HCT116 (cell line): Measurements from ENCODE around the gene CLCA2. TPM values are rescaled to one million over a fixed set of nuclear protein-coding genes. Genes with fewer than 3 reads are reported as not detected.

Experiments
- ATAC-seq: fragments of 200-7000 bp; cut with Tn5 transposase; 2 replicates; pipeline ENCODE4 v1.9.1; 2020; ENCODE audit warnings: mild to moderate bottlenecking, moderate library complexity
- BruUV-seq: library from RNA; stranded (reverse); fragments of 400-500 nt; replicated peaks from 2 replicates; lab custom pipeline; 2021; lab: Mats Ljungman, UMichigan
- CTCF ChIA-PET: fragments of 300-600 bp; sonication (Branson Sonifier 250); formaldehyde crosslinking; loops from one replicate; lab custom pipeline; 2021; ENCODE audit warnings: antibody characterized with exemption; lab: Charles Lee
- POLR2A ChIA-PET: fragments of 300-600, 350-600 bp; sonication (Branson Sonifier 250); formaldehyde crosslinking; loops from one replicate; lab custom pipeline; 2021; ENCODE audit warnings: antibody characterized with exemption; lab: Charles Lee
- RAD21 ChIA-PET, 2 experiments: fragments of 300-600 bp; sonication (Branson Sonifier 250); formaldehyde crosslinking; loops; one replicate each; lab custom pipeline; 2023; ENCODE audit warnings: low total read pairs in 2 of 2; ENCODE audit not compliant: uncharacterized antibody in 2 of 2, unreplicated experiment in 2 of 2, low non-redundant PET in 1 of 2; lab: Charles Lee
- DNase-seq: peaks from one replicate; pipeline ENCODE4 v3.0.0-alpha.2; 2010; ENCODE audit warnings: low read depth, low spot score
- H2AFZ ChIP-seq: fragments of 200-600 bp; shearing (Covaris generic), sonication (generic); 2 replicates; pipeline ENCODE4 v1.6.1; 2017; ENCODE audit warnings: low read depth, mixed run types, mixed read lengths, antibody characterized with exemption, low read length; ENCODE audit not compliant: poor library complexity, severe bottlenecking
- H3K27ac ChIP-seq: 2 replicates; pipeline ENCODE4 v1.5.1; 2012; ENCODE audit warnings: low read depth, low read length
- H3K27me3 ChIP-seq: fragments of 200-600 bp; sonication (generic); 2 replicates; pipeline ENCODE4 v1.6.1; 2016; ENCODE audit warnings: mixed run types, low read length, mixed read lengths; ENCODE audit not compliant: insufficient read depth
- H3K36me3 ChIP-seq, 2 experiments: fragments of 200-500 bp in 1 of 2; fragments of 200-600 bp in 1 of 2; sonication (Bioruptor generic) in 1 of 2; sonication (generic) in 1 of 2; 2 replicates each; pipeline versions ENCODE4 v1.5.1 to v1.6.1; 2014 to 2016; ENCODE audit warnings: low read length in 2 of 2, inconsistent platforms in 1 of 2, mixed read lengths in 1 of 2, mixed run types in 1 of 2; ENCODE audit not compliant: insufficient read depth in 2 of 2, control insufficient read depth in 1 of 2
- H3K4me1 ChIP-seq, 2 experiments: fragments of 200-600 bp in 1 of 2; sonication (generic) in 1 of 2; 2 replicates each; pipeline versions ENCODE4 v1.5.1 to v1.6.1; 2012 to 2017; ENCODE audit warnings: low read length in 2 of 2, inconsistent platforms in 1 of 2, mild to moderate bottlenecking in 1 of 2, mixed read lengths in 1 of 2, mixed run types in 1 of 2, moderate library complexity in 1 of 2; ENCODE audit not compliant: insufficient read depth in 2 of 2, control insufficient read depth in 1 of 2
- H3K4me2 ChIP-seq: fragments of 200-600 bp; sonication (generic); 2 replicates; pipeline ENCODE4 v1.6.1; 2017; ENCODE audit warnings: mixed run types, low read length, mixed read lengths
- H3K4me3 ChIP-seq, 2 experiments: fragments of 200-600 bp in 1 of 2; sonication (generic) in 1 of 2; replicated peaks in 1 of 2; 2 replicates each; pipeline ENCODE4 v1.5.1; 2011 to 2016; ENCODE audit warnings: low read length in 2 of 2, control low read depth in 1 of 2, low read depth in 1 of 2, mild to moderate bottlenecking in 1 of 2, mixed read lengths in 1 of 2, mixed run types in 1 of 2
- H3K79me2 ChIP-seq: fragments of 200-600 bp; sonication (generic); 2 replicates; pipeline ENCODE4 v1.6.1; 2017; ENCODE audit warnings: mild to moderate bottlenecking, mixed run types, low read length, moderate library complexity, mixed read lengths; ENCODE audit not compliant: insufficient read depth
- H3K9ac ChIP-seq: fragments of 200-600 bp; sonication (generic); 2 replicates; pipeline ENCODE4 v1.6.1; 2016; ENCODE audit warnings: low read length, mixed read lengths
- H3K9me2 ChIP-seq: fragments of 200-600 bp; sonication (generic), shearing (Covaris generic); 2 replicates; pipeline ENCODE4 v1.6.1; 2017; ENCODE audit warnings: mixed run types, mild to moderate bottlenecking, moderate library complexity; ENCODE audit not compliant: insufficient read depth
- H3K9me3 ChIP-seq, 2 experiments: fragments of 200-500 bp in 1 of 2; fragments of 200-600 bp in 1 of 2; sonication (Bioruptor generic) in 1 of 2; sonication (generic) in 1 of 2; 2 replicates each; pipeline ENCODE4 v1.6.1; 2014 to 2017; ENCODE audit warnings: low read length in 2 of 2, mixed read lengths in 2 of 2, inconsistent platforms in 1 of 2, low read depth in 1 of 2, mild to moderate bottlenecking in 1 of 2, mixed run types in 1 of 2, moderate library complexity in 1 of 2; ENCODE audit not compliant: control insufficient read depth in 1 of 2, insufficient read depth in 1 of 2
- H4K20me1 ChIP-seq: fragments of 200-600 bp; sonication (generic), shearing (Covaris generic); 2 replicates; pipeline ENCODE4 v1.6.1; 2017; ENCODE audit warnings: mixed run types, mild to moderate bottlenecking, moderate library complexity; ENCODE audit not compliant: insufficient read depth
- CEBPB ChIP-seq: IDR thresholded peaks from 2 replicates; pipeline ENCODE4 v1.6.1; 2012; ENCODE audit warnings: low read depth
- ELF1 ChIP-seq: IDR thresholded peaks from 2 replicates; pipeline ENCODE4 v1.6.1; 2012; ENCODE audit warnings: low read depth, borderline replicate concordance
- POLR2AphosphoS5 ChIP-seq: IDR thresholded peaks from 2 replicates; pipeline ENCODE4 v1.6.1; 2011; ENCODE audit warnings: mild to moderate bottlenecking, low read depth, low read length, moderate library complexity
- RAD21 ChIP-seq: IDR thresholded peaks from 2 replicates; pipeline ENCODE4 v1.6.1; 2012; ENCODE audit warnings: low read depth, mild to moderate bottlenecking
- SIN3A ChIP-seq: IDR thresholded peaks from 2 replicates; pipeline ENCODE4 v1.6.1; 2012; ENCODE audit warnings: low read depth
- TCF7L2 ChIP-seq: IDR thresholded peaks from 2 replicates; pipeline ENCODE4 v1.7.0; 2011; ENCODE audit warnings: borderline replicate concordance, inconsistent platforms; ENCODE audit not compliant: insufficient read depth, insufficient read length; ENCODE audit errors: extremely low read depth
- ZNF274 ChIP-seq: fragments of 200-500 bp; sonication (Bioruptor generic); IDR thresholded peaks from 2 replicates; pipeline ENCODE4 v1.6.1; 2014; ENCODE audit warnings: mild to moderate bottlenecking, low read depth, low read length, inconsistent platforms
- intact Hi-C: fragments of 100-400 bp; cut with micrococcal nuclease; formaldehyde crosslinking; loops from 2 replicates; pipeline ENCODE4 v1.10.0; 2022
- total RNA-seq: library from RNA; stranded (reverse); gene quantifications from one replicate; pipeline ENCODE4 v1.2.1, GENCODE V29; 2021; ENCODE audit not compliant: unreplicated experiment
- TF ChIP-seq, protein P1 (sequence below): IDR thresholded peaks from 2 replicates; pipeline ENCODE4 v1.6.1; 2011; ENCODE audit warnings: mild to moderate bottlenecking, low read length, moderate library complexity; ENCODE audit not compliant: insufficient replicate concordance; ENCODE audit errors: extremely low read depth
- TF ChIP-seq, protein P2 (sequence below): IDR thresholded peaks from 2 replicates; pipeline ENCODE4 v1.6.1; 2012; ENCODE audit warnings: low read depth

CLCA2 gene
- total RNA-seq, 1 experiment from 2014 or later: not detected

DNA sequence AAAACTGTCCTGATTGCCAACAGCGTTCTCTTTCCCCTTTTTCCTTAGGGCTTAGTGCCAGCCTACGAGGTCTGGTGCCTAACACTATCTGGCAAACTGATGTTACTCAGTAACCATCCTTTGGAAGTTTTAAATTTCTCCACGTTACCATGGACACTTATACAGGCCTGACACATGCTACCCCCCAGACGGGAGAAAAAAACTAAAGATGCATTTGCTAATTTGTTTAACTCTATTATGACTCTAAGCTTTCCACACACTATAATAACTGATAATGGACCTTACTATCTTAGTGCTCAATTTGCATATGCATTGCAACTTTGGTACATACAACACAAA is 81.6 kb downstream of the CLCA2 start:
- H3K4me3 ChIP-seq: no peak overlapping the region
- DNase-seq (no peak), ATAC-seq (no peak)
- ChIA-PET POLR2A (no interaction called here), CTCF (no interaction called here), RAD21 (no interaction called here)
- no peaks in the 10 kb centered on the region for H3K36me3 ChIP-seq
- no peaks in the 10 kb centered on the region for H4K20me1 ChIP-seq
- BruUV-seq: no TSS peak
- H3K9me2 ChIP-seq: no peaks in the 10 kb centered on the region
- no peak overlapping the region for H3K4me2 ChIP-seq
- no peak overlapping the region for H2AFZ ChIP-seq
- no peaks in the 10 kb centered on the region for H3K9me3 ChIP-seq
- no peak overlapping the region for H3K27ac ChIP-seq
- H3K9ac ChIP-seq: no peak overlapping the region
- intact Hi-C loops: no loop called here
- H3K4me1 ChIP-seq: no peaks in the 10 kb centered on the region
- no peaks in the 10 kb centered on the region for H3K79me2 ChIP-seq
- TF ChIP-seq TCF7L2: no peak
- TF ChIP-seq ZNF274: no peak
- no peak for TF ChIP-seq CEBPB
- TF ChIP-seq, protein P1, sequence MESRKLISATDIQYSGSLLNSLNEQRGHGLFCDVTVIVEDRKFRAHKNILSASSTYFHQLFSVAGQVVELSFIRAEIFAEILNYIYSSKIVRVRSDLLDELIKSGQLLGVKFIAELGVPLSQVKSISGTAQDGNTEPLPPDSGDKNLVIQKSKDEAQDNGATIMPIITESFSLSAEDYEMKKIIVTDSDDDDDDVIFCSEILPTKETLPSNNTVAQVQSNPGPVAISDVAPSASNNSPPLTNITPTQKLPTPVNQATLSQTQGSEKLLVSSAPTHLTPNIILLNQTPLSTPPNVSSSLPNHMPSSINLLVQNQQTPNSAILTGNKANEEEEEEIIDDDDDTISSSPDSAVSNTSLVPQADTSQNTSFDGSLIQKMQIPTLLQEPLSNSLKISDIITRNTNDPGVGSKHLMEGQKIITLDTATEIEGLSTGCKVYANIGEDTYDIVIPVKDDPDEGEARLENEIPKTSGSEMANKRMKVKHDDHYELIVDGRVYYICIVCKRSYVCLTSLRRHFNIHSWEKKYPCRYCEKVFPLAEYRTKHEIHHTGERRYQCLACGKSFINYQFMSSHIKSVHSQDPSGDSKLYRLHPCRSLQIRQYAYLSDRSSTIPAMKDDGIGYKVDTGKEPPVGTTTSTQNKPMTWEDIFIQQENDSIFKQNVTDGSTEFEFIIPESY: no peak
- TF ChIP-seq, protein P2, sequence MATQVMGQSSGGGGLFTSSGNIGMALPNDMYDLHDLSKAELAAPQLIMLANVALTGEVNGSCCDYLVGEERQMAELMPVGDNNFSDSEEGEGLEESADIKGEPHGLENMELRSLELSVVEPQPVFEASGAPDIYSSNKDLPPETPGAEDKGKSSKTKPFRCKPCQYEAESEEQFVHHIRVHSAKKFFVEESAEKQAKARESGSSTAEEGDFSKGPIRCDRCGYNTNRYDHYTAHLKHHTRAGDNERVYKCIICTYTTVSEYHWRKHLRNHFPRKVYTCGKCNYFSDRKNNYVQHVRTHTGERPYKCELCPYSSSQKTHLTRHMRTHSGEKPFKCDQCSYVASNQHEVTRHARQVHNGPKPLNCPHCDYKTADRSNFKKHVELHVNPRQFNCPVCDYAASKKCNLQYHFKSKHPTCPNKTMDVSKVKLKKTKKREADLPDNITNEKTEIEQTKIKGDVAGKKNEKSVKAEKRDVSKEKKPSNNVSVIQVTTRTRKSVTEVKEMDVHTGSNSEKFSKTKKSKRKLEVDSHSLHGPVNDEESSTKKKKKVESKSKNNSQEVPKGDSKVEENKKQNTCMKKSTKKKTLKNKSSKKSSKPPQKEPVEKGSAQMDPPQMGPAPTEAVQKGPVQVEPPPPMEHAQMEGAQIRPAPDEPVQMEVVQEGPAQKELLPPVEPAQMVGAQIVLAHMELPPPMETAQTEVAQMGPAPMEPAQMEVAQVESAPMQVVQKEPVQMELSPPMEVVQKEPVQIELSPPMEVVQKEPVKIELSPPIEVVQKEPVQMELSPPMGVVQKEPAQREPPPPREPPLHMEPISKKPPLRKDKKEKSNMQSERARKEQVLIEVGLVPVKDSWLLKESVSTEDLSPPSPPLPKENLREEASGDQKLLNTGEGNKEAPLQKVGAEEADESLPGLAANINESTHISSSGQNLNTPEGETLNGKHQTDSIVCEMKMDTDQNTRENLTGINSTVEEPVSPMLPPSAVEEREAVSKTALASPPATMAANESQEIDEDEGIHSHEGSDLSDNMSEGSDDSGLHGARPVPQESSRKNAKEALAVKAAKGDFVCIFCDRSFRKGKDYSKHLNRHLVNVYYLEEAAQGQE: no peak
- TF ChIP-seq POLR2AphosphoS5: no peak
- TF ChIP-seq SIN3A: no peak
- TF ChIP-seq ELF1: no peak
- no peak for TF ChIP-seq RAD21
- H3K27me3 ChIP-seq: no peaks in the 10 kb centered on the region

Other genes with a start within 250 kb of the CLCA2 start
- 33.7 TPM for gene ODF2L, start 27.8 kb upstream of the CLCA2 start, total RNA-seq
- gene CLCA1, start 44.8 kb downstream of the CLCA2 start, total RNA-seq: 0.12 TPM
- gene CLCA4, start 122.9 kb downstream of the CLCA2 start, total RNA-seq: not detected